ENCODE data around the gene TSC2. TPM values are rescaled to one million over a fixed set of nuclear protein-coding genes. Genes with fewer than 3 reads are reported as not detected.

TSC2 gene
- total and polyA plus RNA-seq, 12 donors = 18.6 to 333 (median 92.6) TPM

GRCh38 chr16:2002406-2003230 lies 45.2 kb upstream of the TSC2 start:
- H3K27ac ChIP-seq = no peak overlapping the region
- H3K27me3 ChIP-seq = no peaks in the 10 kb centered on the region
- H3K36me3 ChIP-seq (replicated peaks in 1 of 2) = peaks cover 0 to 57% of the 10 kb centered on the region in 2 donors
- intact Hi-C loops (cut with DNase I) = no loop called here
- peaks cover 2 to 37% of the 10 kb centered on the region in 2 donors for H3K4me1 ChIP-seq (replicated peaks in 1 of 2)
- H3K9me3 ChIP-seq (replicated peaks in 1 of 3) = no peaks in the 10 kb centered on the region
- no peak overlapping the region for H3K4me3 ChIP-seq
- DNase-seq = no peak
- WGBS, 4 donors = 89 to 92% (median 91%) methylated on average over 25 to 47 of the region's 47 CpGs
- TF ChIP-seq CTCF (IDR thresholded peaks at IDR 0.05) = no peak

GRCh38 chr16:2003231-2003826 lies 44.5 kb upstream of the TSC2 start:
- no peak for DNase-seq
- TF ChIP-seq POLR2A (IDR thresholded peaks at IDR 0.05) (no peak), CTCF (IDR thresholded peaks at IDR 0.05) (no peak)
- Histone ChIP-seq H3K9me3 (replicated peaks in 1 of 3) (no peaks in the 10 kb centered on the region), H3K4me1 (replicated peaks in 1 of 2) (peaks cover 10 to 37% of the 10 kb centered on the region in 2 donors), H3K27me3 (no peaks in the 10 kb centered on the region), H3K27ac (peak overlapping the region in 2 of 5 donors; percentile 22 to 49), H3K36me3 (replicated peaks in 1 of 2) (peaks cover 0 to 52% of the 10 kb centered on the region in 2 donors), H3K4me3 (no peak overlapping the region)
- WGBS, 4 donors = 63 to 81% (median 69%) methylated on average over 2 to 8 of the region's 8 CpGs
- intact Hi-C loops (cut with DNase I) = no loop called here

- peak; percentile 86 to 96 (median 93) for DNase-seq
- 27 to 60% (median 41%) methylated on average over 3 to 36 of the region's 36 CpGs for WGBS, 4 donors
- no peaks in the 10 kb centered on the region for H3K9me3 ChIP-seq (replicated peaks in 1 of 3)
- intact Hi-C loops (cut with DNase I) = no loop called here
- H3K36me3 ChIP-seq (replicated peaks in 1 of 2) = peaks cover 0 to 45% of the 10 kb centered on the region in 2 donors
- peaks cover 17 to 42% of the 10 kb centered on the region in 2 donors for H3K4me1 ChIP-seq (replicated peaks in 1 of 2)
- TF ChIP-seq CTCF (IDR thresholded peaks at IDR 0.05) (peak; percentile 91 to 97 (median 94)), POLR2A (IDR thresholded peaks at IDR 0.05) (no peak)
- peak overlapping the region in 2 of 5 donors; percentile 22 to 49 for H3K27ac ChIP-seq
- H3K27me3 ChIP-seq = no peaks in the 10 kb centered on the region
- H3K4me3 ChIP-seq = no peak overlapping the region
Measured at GRCh38 chr16:2003827-2004641, 43.8 kb upstream of the TSC2 start.
